Adrenal gland (tissue), 12 donors: ENCODE data around the gene GNG8. TPM values are rescaled to one million over a fixed set of nuclear protein-coding genes. Genes with fewer than 3 reads are reported as not detected.
A peak's percentile ranks its signal among the peaks of the same experiment; 100 is the strongest.

Source experiments
- DNase-seq, 7 donors: peaks; one replicate each; pipeline ENCODE4 v3.0.0-alpha.2; 2019 to 2020
- H3K27ac ChIP-seq, 5 donors: fragments of 200-600 bp; sonication (generic) in 4 of 5; 1 replicate in 3 of 5; 2 replicates in 2 of 5; pipeline versions ENCODE4 v1.5.1 to v1.8.0; 2016 to 2020; ENCODE audit warnings: mild to moderate bottlenecking in 1 of 5
- H3K27me3 ChIP-seq: fragments of 200-600 bp; 2 replicates; pipeline ENCODE4 v1.8.0; 2021
- H3K36me3 ChIP-seq, 2 donors: fragments of 200-600 bp; replicated peaks in 1 of 2; 1 replicate in 1 of 2; 2 replicates in 1 of 2; pipeline versions ENCODE4 v1.5.1 to v1.8.0; 2018 to 2022
- H3K4me1 ChIP-seq, 2 donors: fragments of 200-600 bp; replicated peaks in 1 of 2; 1 replicate in 1 of 2; 2 replicates in 1 of 2; pipeline versions ENCODE4 v1.5.1 to v1.8.0; 2018 to 2021
- H3K4me3 ChIP-seq, 4 donors: fragments of 200-600 bp; sonication (generic) in 3 of 4; one replicate each; pipeline ENCODE4 v1.5.1; 2016 to 2018
- H3K9me3 ChIP-seq, 3 donors: fragments of 200-600 bp; sonication (generic) in 1 of 3; replicated peaks in 1 of 3; 1 replicate in 2 of 3; 2 replicates in 1 of 3; pipeline versions ENCODE4 v1.5.1 to v1.8.0; 2016 to 2021
- CTCF ChIP-seq, 6 experiments: fragments of 450-650 bp in 4 of 6; fragments of 200-600 bp in 2 of 6; sonication (generic) in 1 of 6; IDR thresholded peaks; 1 replicate in 5 of 6; 2 replicates in 1 of 6; pipeline versions ENCODE4 v1.5.1 to v1.8.0; 2016 to 2021; ENCODE audit warnings: antibody characterized with exemption in 6 of 6, mild to moderate bottlenecking in 2 of 6, moderate library complexity in 1 of 6
- POLR2A ChIP-seq, 2 donors: fragments of 450-650 bp; IDR thresholded peaks; one replicate each; pipeline ENCODE4 v1.6.1; 2017; ENCODE audit warnings: antibody characterized with exemption in 2 of 2, mild to moderate bottlenecking in 2 of 2, moderate library complexity in 1 of 2
- WGBS, 4 donors: extraction: QIAGEN DNeasy Blood & Tissue Kit in 2 of 4; methylation state at CpG; one replicate each; pipeline versions ENCODE4 v1.1.5 to v1.1.7; 2013 to 2017; 5-methylcytosine and 5-hydroxymethylcytosine counted together
- intact Hi-C, 2 donors: fragments of 100-400 bp; cut with DNase I; formaldehyde crosslinking; loops; one replicate each; pipeline versions ENCODE4 v1.14.1 to v1.15.0; 2022 to 2023
- polyA plus RNA-seq, 3 donors: library from polyadenylated mRNA; stranded (reverse); fragments of 200-250 nt in 2 of 3; fragments of 350-450 nt in 1 of 3; fragmentation: Illumina TruSeq in 1 of 3; extraction: RNeasy Lipid Tissue Mini Kit (QIAGEN cat#74804) in 1 of 3; gene quantifications; one replicate each; pipeline ENCODE4 v1.2.3, GENCODE V29; 2013 to 2014
- total RNA-seq, 9 donors: library from RNA; depleted of rRNA in 4 of 9; stranded (reverse); fragments of >200 nt in 4 of 9; fragments of 120-200 nt in 1 of 9; fragmentation: NEBNext Ultra II Directional in 1 of 9; extraction: Animal tissue kit (Norgen Biotek cat#: 25700) in 1 of 9; gene quantifications; one replicate each; pipeline versions ENCODE4 v1.1.0 to v1.2.4, GENCODE V29; 2013 to 2023
- donor health status: healthy with polysubstance abuse.
- donor health status: Bipolar disorder and iron deficiency.
- donor health status: DM: yes; HTN: yes; CAD: no.
- donor health status: DM: no; HTN: no; CAD: no.
- donor health status: DM: no; HTN: no; CAD: no.
- donor health status: DM: yes; HTN: yes; CAD: no.

GNG8 gene
- total and polyA plus RNA-seq, 12 donors = 3.9 TPM; not detected in 11

- DNase-seq = no peak
- peaks cover 0 to 4% of the 10 kb centered on the region in 2 donors for H3K4me1 ChIP-seq
- H3K9me3 ChIP-seq = no peaks in the 10 kb centered on the region
- TF ChIP-seq CTCF (IDR thresholded peaks at IDR 0.05) (no peak), POLR2A (IDR thresholded peaks at IDR 0.05) (no peak)
- no peaks in the 10 kb centered on the region for H3K36me3 ChIP-seq
- peaks cover 17% of the 10 kb centered on the region for H3K27me3 ChIP-seq
- 43 to 60% (median 52%) methylated on average over 3 of the region's 3 CpGs for WGBS, 4 donors
- no peak overlapping the region for H3K4me3 ChIP-seq
- H3K27ac ChIP-seq = peak overlapping the region in 1 of 5 donors; percentile 58
- intact Hi-C loops = no loop called here
Observed at GRCh38 chr19:46644720-46645119, 8.7 kb upstream of the GNG8 start.

- intact Hi-C loops = no loop called here
- Histone ChIP-seq H3K4me1 (peaks cover 0 to 15% of the 10 kb centered on the region in 2 donors), H3K27me3 (peaks cover 4% of the 10 kb centered on the region), H3K9me3 (no peaks in the 10 kb centered on the region), H3K36me3 (no peaks in the 10 kb centered on the region), H3K27ac (no peak overlapping the region), H3K4me3 (no peak overlapping the region)
- 72 to 80% (median 76%) methylated on average over 2 of the region's 2 CpGs for WGBS, 4 donors
- no peak for DNase-seq
- TF ChIP-seq CTCF (IDR thresholded peaks at IDR 0.05) (no peak), POLR2A (IDR thresholded peaks at IDR 0.05) (no peak)
Observed at GRCh38 chr19:46640656-46641055, 4.7 kb upstream of the GNG8 start.

- DNase-seq = peak in 3 of 7 donors; percentile 40 to 67 (median 53)
- H3K4me1 ChIP-seq = peaks cover 0 to 15% of the 10 kb centered on the region in 2 donors
- no peaks in the 10 kb centered on the region for H3K36me3 ChIP-seq
- H3K27me3 ChIP-seq = peaks cover 4% of the 10 kb centered on the region
- 8 to 21% (median 13%) methylated on average over 16 to 49 of the region's 49 CpGs for WGBS, 4 donors
- intact Hi-C loops = no loop called here
- peak overlapping the region in 2 of 5 donors; percentile 73 to 74 for H3K27ac ChIP-seq
- no peaks in the 10 kb centered on the region for H3K9me3 ChIP-seq
- no peak for TF ChIP-seq CTCF (IDR thresholded peaks at IDR 0.05)
- no peak for TF ChIP-seq POLR2A (IDR thresholded peaks at IDR 0.05)
- peak overlapping the region in 1 of 4 donors; percentile 51 for H3K4me3 ChIP-seq
Observed at GRCh38 chr19:46639358-46640182, 3.6 kb upstream of the GNG8 start.

GRCh38 chr19:46637224-46637623 lies 1.2 kb upstream of the GNG8 start:
- Histone ChIP-seq H3K36me3 (no peaks in the 10 kb centered on the region), H3K4me1 (peaks cover 6 to 25% of the 10 kb centered on the region in 2 donors), H3K4me3 (no peak overlapping the region), H3K9me3 (no peaks in the 10 kb centered on the region), H3K27ac (no peak overlapping the region), H3K27me3 (peaks cover 4% of the 10 kb centered on the region)
- no peak for DNase-seq
- WGBS, 4 donors = 65 to 83% (median 75%) methylated on average over 14 of the region's 14 CpGs
- TF ChIP-seq CTCF (IDR thresholded peaks at IDR 0.05) (no peak), POLR2A (IDR thresholded peaks at IDR 0.05) (no peak)
- intact Hi-C loops = no loop called here
